Measurements from ENCODE around the gene OMG. TPM values are rescaled to one million over a fixed set of nuclear protein-coding genes. Genes with fewer than 3 reads are reported as not detected.
"Not testable (repeated sequence)": the region's sequence is repeated elsewhere in the genome, so short reads cannot be mapped to it uniquely, and the experiment has no call there.

Gene OMG
- under 1 TPM in 2 of 3 donors, not detected in 1; 0.28 to 0.40 TPM for polyA plus RNA-seq

- H3K36me3 Mint-ChIP-seq, result peaks cover 0 to 6% (median 0%) of the 10 kb centered on the region in 3 donors
- DNase-seq, result no peak
- peaks cover 0 to 2% (median 0%) of the 10 kb centered on the region in 3 donors for H3K27me3 Mint-ChIP-seq (ENCODE audit: low read depth in 3 of 3)
- H3K4me1 Mint-ChIP-seq, result peaks cover 3 to 14% of the 10 kb centered on the region in 2 donors
- no peaks in the 10 kb centered on the region for H3K9me3 Mint-ChIP-seq
- peak within 1 kb of the TSS in 1 of 6 donors; percentile 44 for H3K27ac Mint-ChIP-seq
- no peak within 1 kb of the TSS for H3K4me3 Mint-ChIP-seq
Measured at GRCh38 chr17:31297090-31297489, at the start of gene OMG. Gene OMG (minus strand): TSS chr17:31297239. CDS start chr17:31296331, 908 bp downstream.

DNA sequence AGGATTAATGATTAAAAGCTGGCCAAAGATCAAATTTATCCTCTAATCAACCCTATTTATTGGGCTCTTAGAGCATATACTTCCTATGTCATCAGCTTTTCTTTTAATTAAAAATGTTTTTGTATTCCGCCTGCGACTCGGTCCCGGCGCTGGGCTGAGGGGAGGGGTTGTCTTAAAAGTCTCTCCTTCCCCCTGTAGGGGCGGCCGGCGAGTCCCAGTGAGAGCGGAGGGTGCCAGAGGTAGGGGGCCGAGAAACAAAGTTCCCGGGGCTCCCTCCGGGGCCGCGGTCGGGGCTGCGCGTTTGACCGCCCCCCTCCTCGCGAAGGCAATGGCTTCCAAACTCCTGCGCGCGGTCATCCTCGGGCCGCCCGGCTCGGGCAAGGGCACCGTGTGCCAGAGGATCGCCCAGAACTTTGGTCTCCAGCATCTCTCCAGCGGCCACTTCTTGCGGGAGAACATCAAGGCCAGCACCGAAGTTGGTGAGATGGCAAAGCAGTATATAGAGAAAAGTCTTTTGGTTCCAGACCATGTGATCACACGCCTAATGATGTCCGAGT lies 48.2 kb upstream of the OMG start:
- H3K27me3 Mint-ChIP-seq (ENCODE audit: low read depth in 3 of 3); H3K4me1 Mint-ChIP-seq; H3K27ac Mint-ChIP-seq; H3K9me3 Mint-ChIP-seq; H3K4me3 Mint-ChIP-seq; DNase-seq: not testable (repeated sequence)
- peaks cover 7 to 20% (median 14%) of the 10 kb centered on the region in 3 donors for H3K36me3 Mint-ChIP-seq

GRCh38 chr17:31339906-31340661 lies 43.0 kb upstream of the OMG start:
- no peaks in the 10 kb centered on the region for H3K4me1 Mint-ChIP-seq
- no peaks in the 10 kb centered on the region for H3K27me3 Mint-ChIP-seq (ENCODE audit: low read depth in 3 of 3)
- DNase-seq, result no peak
- H3K27ac Mint-ChIP-seq, result no peak overlapping the region
- no peak overlapping the region for H3K4me3 Mint-ChIP-seq
- H3K9me3 Mint-ChIP-seq, result no peaks in the 10 kb centered on the region
- peaks cover 8 to 21% (median 9%) of the 10 kb centered on the region in 3 donors for H3K36me3 Mint-ChIP-seq

DNA sequence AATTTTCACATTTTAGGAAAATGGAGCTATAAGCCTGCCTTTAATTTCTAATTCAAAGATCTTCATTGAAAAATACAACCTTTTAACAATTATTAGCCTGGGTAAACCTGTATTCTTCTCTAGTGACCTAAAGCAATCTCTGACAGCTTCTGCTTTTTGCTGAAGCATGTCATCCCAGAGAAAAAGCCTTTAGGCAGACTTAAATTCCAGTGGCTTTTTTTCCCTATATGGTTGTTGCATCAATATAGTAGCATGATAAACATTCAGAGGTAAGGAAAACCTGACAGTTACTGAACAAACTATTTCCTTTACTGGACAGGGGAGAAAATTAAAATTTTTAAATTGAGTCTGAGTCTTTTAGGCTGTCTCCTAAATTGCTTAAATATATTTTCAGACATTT lies 32.2 kb upstream of the OMG start:
- Mint-ChIP-seq H3K4me3 (no peak overlapping the region), H3K4me1 (no peaks in the 10 kb centered on the region), H3K9me3 (no peaks in the 10 kb centered on the region), H3K27ac (no peak overlapping the region), H3K36me3 (peaks cover 4 to 22% (median 12%) of the 10 kb centered on the region in 3 donors), H3K27me3 (ENCODE audit: low read depth in 3 of 3) (peaks cover 0 to 2% (median 2%) of the 10 kb centered on the region in 3 donors)
- no peak for DNase-seq

DNA sequence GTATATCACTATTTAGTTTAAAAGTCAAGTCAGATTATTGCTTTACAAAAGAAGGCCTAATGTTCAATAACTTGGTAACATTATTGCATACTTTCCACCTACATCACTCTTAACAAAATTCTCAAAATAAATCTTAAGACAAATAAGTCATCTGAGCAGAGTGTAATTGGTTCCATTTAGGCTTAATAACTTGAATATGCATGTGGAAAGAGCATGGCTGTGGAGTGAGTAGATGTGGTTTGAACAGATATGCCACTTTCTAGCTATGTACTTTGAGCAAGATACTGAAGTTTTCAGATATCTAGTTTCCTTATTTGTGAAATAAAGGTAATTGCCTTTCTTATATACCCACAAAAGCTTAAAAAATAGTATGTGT lies 31.1 kb upstream of the OMG start:
- no peak for DNase-seq
- no peaks in the 10 kb centered on the region for H3K9me3 Mint-ChIP-seq
- peaks cover 4 to 22% (median 9%) of the 10 kb centered on the region in 3 donors for H3K36me3 Mint-ChIP-seq
- peaks cover 0 to 5% of the 10 kb centered on the region in 2 donors for H3K4me1 Mint-ChIP-seq
- H3K27ac Mint-ChIP-seq, result peak overlapping the region in 1 of 6 donors; percentile 37
- no peak overlapping the region for H3K4me3 Mint-ChIP-seq
- H3K27me3 Mint-ChIP-seq (ENCODE audit: low read depth in 3 of 3), result peaks cover 0 to 2% (median 2%) of the 10 kb centered on the region in 3 donors

GRCh38 chr17:31327534-31328159 lies 30.6 kb upstream of the OMG start:
- Mint-ChIP-seq H3K27ac (peak overlapping the region in 2 of 6 donors; percentile 36 to 37), H3K36me3 (peaks cover 4 to 22% (median 9%) of the 10 kb centered on the region in 3 donors), H3K27me3 (ENCODE audit: low read depth in 3 of 3) (peaks cover 0 to 2% (median 2%) of the 10 kb centered on the region in 3 donors), H3K9me3 (no peaks in the 10 kb centered on the region), H3K4me1 (peaks cover 0 to 6% of the 10 kb centered on the region in 2 donors), H3K4me3 (no peak overlapping the region)
- DNase-seq, result no peak

DNA sequence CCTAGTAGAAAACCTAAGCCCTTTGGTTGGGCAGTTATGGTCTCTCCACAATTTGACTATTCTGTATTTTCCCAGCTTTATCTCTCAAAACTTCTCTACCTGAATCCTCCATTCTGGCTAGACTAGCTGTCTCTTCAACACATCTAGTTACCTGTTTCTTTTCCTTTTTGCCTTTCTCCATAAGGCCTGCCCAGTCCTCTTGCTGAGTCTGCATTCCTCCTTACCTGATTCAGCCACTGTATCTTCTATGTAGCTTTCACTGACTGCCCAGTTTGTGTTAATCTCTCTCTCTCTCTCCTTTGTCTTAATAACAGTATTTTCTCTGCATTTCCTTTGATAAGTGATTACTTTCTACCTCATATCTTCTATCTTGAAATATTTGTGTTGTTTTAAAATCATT lies 26.5 kb upstream of the OMG start:
- peaks cover 25 to 33% of the 10 kb centered on the region in 2 donors for H3K4me1 Mint-ChIP-seq
- peaks cover 0 to 17% (median 4%) of the 10 kb centered on the region in 3 donors for H3K36me3 Mint-ChIP-seq
- H3K27me3 Mint-ChIP-seq (ENCODE audit: low read depth in 3 of 3), result peaks cover 9 to 11% (median 10%) of the 10 kb centered on the region in 3 donors
- H3K9me3 Mint-ChIP-seq, result no peaks in the 10 kb centered on the region
- H3K4me3 Mint-ChIP-seq, result peak overlapping the region in 1 of 5 donors; percentile 1
- DNase-seq, result no peak
- H3K27ac Mint-ChIP-seq, result peak overlapping the region; percentile 15 to 82 (median 80)

DNA sequence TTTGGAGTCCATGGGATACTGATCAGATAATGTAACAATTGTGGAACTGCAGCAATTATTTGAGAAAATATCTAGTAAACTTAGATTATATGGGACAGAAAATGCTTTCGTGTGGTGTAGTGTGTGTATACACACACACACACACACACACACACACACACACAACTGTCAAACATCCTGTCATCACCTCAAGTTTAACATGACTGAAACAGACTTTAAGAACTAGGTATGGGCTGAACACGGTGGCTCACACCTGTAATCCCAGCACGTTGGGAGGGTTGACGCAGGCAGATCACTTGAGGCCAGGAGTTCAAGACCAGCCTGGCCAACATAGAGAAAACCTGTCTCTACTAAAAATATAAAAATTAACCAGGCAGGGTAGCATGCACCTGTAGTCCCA lies 24.9 kb upstream of the OMG start:
- DNase-seq, result no peak
- H3K27me3 Mint-ChIP-seq (ENCODE audit: low read depth in 3 of 3), result peaks cover 9 to 11% (median 10%) of the 10 kb centered on the region in 3 donors
- H3K4me3 Mint-ChIP-seq, result peak overlapping the region; percentile 80 to 93 (median 85)
- H3K36me3 Mint-ChIP-seq, result peaks cover 4 to 12% (median 4%) of the 10 kb centered on the region in 3 donors
- peaks cover 38 to 49% of the 10 kb centered on the region in 2 donors for H3K4me1 Mint-ChIP-seq
- H3K9me3 Mint-ChIP-seq, result no peaks in the 10 kb centered on the region
- peak overlapping the region; percentile 93 to 98 (median 98) for H3K27ac Mint-ChIP-seq

GRCh38 chr17:31321481-31321880 lies 24.4 kb upstream of the OMG start, which contains the start of gene EVI2A:
Gene EVI2A (minus strand): TSS chr17:31321622. CDS start chr17:31319013, 2,609 bp downstream.
- peaks cover 4 to 9% (median 4%) of the 10 kb centered on the region in 3 donors for H3K36me3 Mint-ChIP-seq
- peak; percentile 81 to 85 (median 83) for DNase-seq
- peak within 1 kb of the TSS; percentile 93 to 98 (median 98) for H3K27ac Mint-ChIP-seq
- H3K4me1 Mint-ChIP-seq, result peaks cover 42 to 54% of the 10 kb centered on the region in 2 donors
- H3K4me3 Mint-ChIP-seq, result peak within 1 kb of the TSS; percentile 80 to 93 (median 85)
- no peaks in the 10 kb centered on the region for H3K9me3 Mint-ChIP-seq
- H3K27me3 Mint-ChIP-seq (ENCODE audit: low read depth in 3 of 3), result peaks cover 9 to 10% (median 10%) of the 10 kb centered on the region in 3 donors

DNA sequence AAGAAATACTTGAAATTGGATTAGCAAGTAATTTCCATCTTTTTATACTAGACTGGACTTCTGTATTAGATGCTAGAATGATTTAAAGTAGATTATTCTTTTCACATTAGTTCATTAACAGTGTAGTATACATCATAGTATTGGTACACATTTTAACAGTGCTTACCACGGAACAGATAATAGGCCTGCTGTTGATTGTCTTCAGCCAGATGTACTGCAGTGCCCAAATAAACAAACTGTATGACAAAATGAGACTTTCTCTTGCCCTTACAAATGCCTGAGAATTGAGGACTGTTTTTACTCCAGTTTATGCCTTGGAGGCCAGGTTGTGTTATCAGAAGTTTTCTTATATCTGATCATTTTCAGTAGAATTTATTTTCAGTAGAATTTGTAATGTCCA lies 23.8 kb upstream of the OMG start:
- Mint-ChIP-seq H3K4me1 (peaks cover 48 to 61% of the 10 kb centered on the region in 2 donors), H3K36me3 (peaks cover 4% of the 10 kb centered on the region in 3 donors), H3K9me3 (no peaks in the 10 kb centered on the region), H3K27ac (peak overlapping the region; percentile 93 to 98 (median 98)), H3K4me3 (peak overlapping the region; percentile 80 to 93 (median 85)), H3K27me3 (ENCODE audit: low read depth in 3 of 3) (peaks cover 8 to 9% (median 9%) of the 10 kb centered on the region in 3 donors)
- no peak for DNase-seq

DNA sequence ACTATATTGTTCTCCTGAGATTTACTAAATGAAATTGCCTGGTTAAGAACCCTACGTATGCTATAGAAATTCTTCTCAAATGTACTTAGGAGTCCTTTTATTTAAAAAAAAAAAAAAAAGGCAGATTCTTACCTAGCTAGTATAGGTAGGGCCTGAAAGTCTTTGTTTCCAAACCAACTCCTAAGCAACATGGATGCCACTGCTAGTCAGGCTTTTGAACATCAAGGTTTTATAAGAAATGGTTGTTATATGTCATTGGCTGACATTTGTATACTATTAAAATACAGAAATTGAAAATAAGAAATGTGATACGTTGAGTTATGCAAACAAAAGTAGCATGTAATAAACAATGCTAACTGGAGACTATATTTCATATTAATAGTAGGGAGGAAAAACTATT lies 23.2 kb upstream of the OMG start:
- H3K4me1 Mint-ChIP-seq, result peaks cover 50 to 66% of the 10 kb centered on the region in 2 donors
- peak overlapping the region; percentile 80 to 93 (median 85) for H3K4me3 Mint-ChIP-seq
- peak overlapping the region; percentile 93 to 98 (median 98) for H3K27ac Mint-ChIP-seq
- H3K27me3 Mint-ChIP-seq (ENCODE audit: low read depth in 3 of 3), result peaks cover 8 to 9% (median 9%) of the 10 kb centered on the region in 3 donors
- H3K36me3 Mint-ChIP-seq, result peaks cover 4% of the 10 kb centered on the region in 3 donors
- H3K9me3 Mint-ChIP-seq, result no peaks in the 10 kb centered on the region
- no peak for DNase-seq

- H3K36me3 Mint-ChIP-seq, result peaks cover 4% of the 10 kb centered on the region in 3 donors
- H3K4me1 Mint-ChIP-seq, result peaks cover 59 to 77% of the 10 kb centered on the region in 2 donors
- H3K9me3 Mint-ChIP-seq, result no peaks in the 10 kb centered on the region
- peaks cover 8 to 9% (median 9%) of the 10 kb centered on the region in 3 donors for H3K27me3 Mint-ChIP-seq (ENCODE audit: low read depth in 3 of 3)
- H3K4me3 Mint-ChIP-seq, result peak overlapping the region; percentile 80 to 93 (median 85)
- DNase-seq, result no peak
- H3K27ac Mint-ChIP-seq, result peak overlapping the region; percentile 93 to 98 (median 98)
Measured at GRCh38 chr17:31318851-31319661, 22.0 kb upstream of the OMG start.

DNA sequence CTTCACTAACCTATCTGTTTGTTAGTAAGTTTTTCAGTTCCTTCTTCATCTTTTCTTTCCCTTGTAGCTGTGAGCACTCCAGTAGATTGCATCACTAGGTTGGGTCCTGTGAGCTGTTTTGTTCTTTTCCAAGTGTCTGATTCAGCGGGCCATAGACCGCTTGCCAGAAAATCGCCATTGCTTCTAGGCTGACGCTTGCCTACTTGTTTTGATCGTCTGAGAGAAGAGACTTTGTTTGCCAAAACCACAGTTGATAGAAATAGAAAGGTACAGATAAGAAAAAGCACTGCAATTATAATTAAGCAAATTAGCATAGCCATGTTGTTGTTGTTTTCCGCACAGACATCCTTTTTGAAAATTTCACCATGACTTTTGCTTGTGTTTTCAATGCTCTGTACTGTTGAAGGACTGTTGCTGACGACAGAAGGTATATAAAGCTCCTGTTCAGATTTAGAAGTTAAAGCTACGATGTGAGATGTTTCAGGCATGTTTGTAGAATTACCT lies 21.3 kb upstream of the OMG start:
- peaks cover 9 to 14% (median 12%) of the 10 kb centered on the region in 3 donors for H3K27me3 Mint-ChIP-seq (ENCODE audit: low read depth in 3 of 3)
- peak in 2 of 3 donors; percentile 44 to 50 for DNase-seq
- H3K9me3 Mint-ChIP-seq, result no peaks in the 10 kb centered on the region
- H3K4me1 Mint-ChIP-seq, result peaks cover 55 to 82% of the 10 kb centered on the region in 2 donors
- H3K4me3 Mint-ChIP-seq, result peak overlapping the region; percentile 80 to 93 (median 85)
- H3K36me3 Mint-ChIP-seq, result peaks cover 4% of the 10 kb centered on the region in 3 donors
- peak overlapping the region; percentile 93 to 98 (median 98) for H3K27ac Mint-ChIP-seq

All from immature natural killer cell (primary cell).